Activated CD8-positive, alpha-beta memory T cell treated with anti-CD3 and anti-CD28 coated beads for 4 hours (primary cell): ENCODE data around the gene PTGER1.
A peak's percentile ranks its signal among the peaks of the same experiment; 100 is the strongest.

Experiments used
- DNase-seq, 2 donors: peaks; one replicate each; pipeline ENCODE4 v3.0.0-alpha.2; 2020; ENCODE audit warnings: low read depth in 2 of 2

PTGER1 gene

GRCh38 chr19:14502334-14503092, 27.4 kb upstream of the PTGER1 start:
- DNase-seq, result no peak

GRCh38 chr19:14497228-14497921, 22.2 kb upstream of the PTGER1 start:
- DNase-seq, result no peak

- no peak for DNase-seq
Observed at GRCh38 chr19:14496834-14497227, 21.7 kb upstream of the PTGER1 start.

- DNase-seq, result peak; percentile 54 to 60
Observed at GRCh38 chr19:14496029-14496833, 21.1 kb upstream of the PTGER1 start, which contains the start of gene GIPC1. Gene GIPC1, minus strand, starts transcription at chr19:14496127. Its CDS starts 13,151 bp downstream, at chr19:14482976.

GRCh38 chr19:14495672-14496028, 20.5 kb upstream of the PTGER1 start:
- DNase-seq, result no peak

GRCh38 chr19:14494910-14495671, 19.9 kb upstream of the PTGER1 start:
- DNase-seq, result no peak

GRCh38 chr19:14494411-14494810, 19.3 kb upstream of the PTGER1 start:
- DNase-seq, result no peak

- DNase-seq, result no peak
Observed at GRCh38 chr19:14492756-14493337, 17.7 kb upstream of the PTGER1 start.

- no peak for DNase-seq
Observed at GRCh38 chr19:14487370-14488125, 12.4 kb upstream of the PTGER1 start.

GRCh38 chr19:14482172-14482941, 7.2 kb upstream of the PTGER1 start:
- DNase-seq, result no peak

GRCh38 chr19:14480700-14481079, 5.5 kb upstream of the PTGER1 start:
- DNase-seq, result no peak

- DNase-seq, result peak; percentile 35 to 48
Observed at GRCh38 chr19:14479975-14480699, 5.0 kb upstream of the PTGER1 start.

- no peak for DNase-seq
Observed at GRCh38 chr19:14479309-14479974, 4.3 kb upstream of the PTGER1 start.

GRCh38 chr19:14478113-14478545, 3.0 kb upstream of the PTGER1 start:
- DNase-seq, result no peak

- DNase-seq, result no peak
Observed at GRCh38 chr19:14477418-14478112, 2.4 kb upstream of the PTGER1 start.

GRCh38 chr19:14476673-14477401, 1.7 kb upstream of the PTGER1 start:
- DNase-seq, result peak in 1 of 2 donors; percentile 27

- no peak for DNase-seq
Observed at GRCh38 chr19:14476327-14476672, 1.1 kb upstream of the PTGER1 start.
